ENCODE data around the gene CLIC5.

- TF ChIP-seq CTCF (IDR thresholded peaks at IDR 0.05; ENCODE audit: insufficient read depth, low read depth, low read length): no peak
- TF ChIP-seq EZH2 (IDR thresholded peaks at IDR 0.05; ENCODE audit: insufficient read depth, low read length): no peak
These were observed 2.8 kb downstream of the CLIC5 start for GRCh38 chr6:46012834-46013233.

Measured in astrocyte (in vitro differentiated cells and primary cell).